UCSD-AML1 (cell line): Measurements from ENCODE around the gene POLE.

Experiments used
- DNase-seq: peaks from one replicate; lab custom pipeline; 2025; ENCODE audit not compliant: unreplicated experiment; lab: John Stamatoyannopoulos, UW

POLE gene

DNA sequence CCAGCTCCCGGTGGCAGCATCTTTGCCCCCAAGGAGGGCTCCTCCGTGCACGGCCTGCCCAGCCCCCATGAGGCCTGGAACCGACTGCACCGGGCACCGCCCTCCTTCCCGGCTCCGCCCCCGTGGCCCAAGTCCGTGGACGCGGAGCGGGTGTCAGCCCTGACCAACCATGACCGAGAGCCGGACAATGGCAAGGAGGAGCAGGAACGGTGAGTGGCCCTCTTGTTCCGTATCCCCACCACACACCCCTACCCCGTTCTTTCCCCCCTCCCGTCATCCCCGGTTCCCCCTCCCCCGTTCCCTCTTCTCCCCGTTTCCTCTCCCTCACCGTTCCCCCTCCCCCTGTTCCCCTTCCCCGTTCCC, 105.1 kb downstream of the POLE start:
- no peak for DNase-seq

DNA sequence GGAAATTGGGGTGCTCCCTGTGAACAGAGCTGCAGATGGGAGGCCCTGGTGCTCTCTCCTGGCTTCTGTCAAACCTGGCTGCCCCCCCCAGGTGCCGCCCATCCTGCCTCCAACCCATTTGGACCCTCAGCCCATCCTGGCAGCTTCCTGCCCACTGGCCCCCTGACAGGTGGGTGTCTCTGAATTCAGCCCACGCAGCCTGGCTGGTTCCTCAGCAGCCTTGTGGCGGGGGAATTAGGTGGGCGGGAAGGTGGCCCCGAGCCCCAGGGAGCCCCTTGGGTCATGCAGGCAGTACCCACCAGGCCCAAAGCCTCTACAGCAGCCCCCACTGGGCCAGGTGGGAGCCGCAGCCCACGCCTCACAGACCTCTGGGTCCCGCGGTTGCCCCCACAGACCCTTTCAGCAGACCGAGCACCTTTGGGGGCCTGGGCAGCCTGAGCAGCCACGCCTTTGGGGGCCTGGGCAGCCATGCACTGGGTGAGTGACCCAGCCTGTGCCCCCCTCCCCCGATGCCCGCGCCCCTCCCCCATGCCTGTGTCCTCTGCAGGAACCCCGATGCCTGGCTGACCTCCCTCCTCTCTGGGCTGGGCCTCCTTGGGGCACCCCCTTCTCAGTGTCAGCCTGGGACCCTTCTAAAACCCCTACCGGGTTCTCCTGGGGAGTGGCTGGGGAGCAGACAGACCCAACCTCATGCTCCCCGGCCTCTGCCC, 105.6 kb downstream of the POLE start:
- no peak for DNase-seq

DNA sequence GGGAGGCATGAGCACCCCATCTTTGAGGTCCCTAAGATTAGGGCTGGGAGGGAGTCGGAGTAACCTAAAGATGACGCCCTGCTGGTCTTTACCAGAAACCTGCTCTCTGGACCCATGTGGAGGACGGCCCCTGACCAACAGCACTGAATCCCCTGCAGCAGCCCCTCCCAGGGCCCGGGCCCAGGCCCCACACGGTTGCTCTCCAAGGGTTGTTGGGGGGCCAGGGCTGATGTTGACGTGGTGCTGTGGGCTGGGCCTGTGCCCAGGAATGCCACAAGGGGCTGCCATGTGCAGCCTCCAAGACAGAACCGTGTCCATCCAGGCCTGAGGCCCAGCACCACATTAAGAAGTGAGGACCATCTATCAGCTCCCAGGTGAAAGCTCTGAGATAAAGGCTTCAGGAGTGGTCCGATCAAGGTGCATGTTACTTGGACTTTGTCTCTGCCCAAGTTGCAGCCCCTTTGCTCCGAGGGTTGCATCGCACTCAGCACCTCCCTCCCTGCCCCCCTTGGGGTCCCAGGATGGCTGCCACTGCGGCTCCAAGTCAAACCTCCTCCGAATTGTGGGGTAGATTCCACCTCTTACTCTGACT, 106.3 kb downstream of the POLE start:
- no peak for DNase-seq

DNA sequence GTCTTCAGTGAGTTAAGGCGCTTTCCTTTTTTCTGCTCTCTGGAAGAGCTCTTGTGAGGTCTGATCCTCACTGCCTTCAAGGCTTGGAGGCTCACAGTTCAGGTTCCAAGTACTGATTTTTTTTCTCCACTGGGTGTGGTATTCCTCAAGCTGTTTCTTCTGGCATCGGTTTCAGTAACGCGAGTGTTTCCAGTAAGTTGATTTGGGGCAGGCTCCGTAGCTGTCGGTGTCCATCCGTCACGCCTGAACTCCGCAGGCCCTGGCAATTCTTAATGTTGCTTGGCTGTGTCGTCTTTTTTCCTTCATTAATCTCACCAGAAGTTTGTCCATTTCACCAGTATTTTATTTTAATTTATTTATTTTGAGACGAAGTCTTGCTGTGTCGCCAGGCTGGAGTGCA, 107.4 kb downstream of the POLE start:
- no peak for DNase-seq

DNA sequence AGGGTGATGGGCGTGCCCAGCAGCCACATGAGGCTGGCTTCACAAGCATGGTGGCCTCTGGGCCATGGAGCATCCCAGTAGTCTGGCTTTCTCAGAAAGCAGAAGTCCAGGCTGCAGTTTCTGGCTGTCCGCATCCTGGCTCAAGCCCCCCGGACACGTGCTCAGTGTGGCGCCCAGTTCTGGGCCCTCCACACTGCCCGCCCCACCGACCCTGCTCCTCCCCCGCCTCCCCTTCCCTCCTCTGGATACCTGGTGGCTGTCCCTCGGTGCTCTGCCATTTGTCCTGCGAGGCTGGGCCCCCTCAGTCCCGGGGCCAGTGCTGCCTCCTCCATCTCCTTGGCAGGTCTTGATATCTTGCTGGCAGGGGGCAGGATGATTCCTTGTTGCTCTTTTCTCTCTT, 108.3 kb downstream of the POLE start:
- no peak for DNase-seq

DNA sequence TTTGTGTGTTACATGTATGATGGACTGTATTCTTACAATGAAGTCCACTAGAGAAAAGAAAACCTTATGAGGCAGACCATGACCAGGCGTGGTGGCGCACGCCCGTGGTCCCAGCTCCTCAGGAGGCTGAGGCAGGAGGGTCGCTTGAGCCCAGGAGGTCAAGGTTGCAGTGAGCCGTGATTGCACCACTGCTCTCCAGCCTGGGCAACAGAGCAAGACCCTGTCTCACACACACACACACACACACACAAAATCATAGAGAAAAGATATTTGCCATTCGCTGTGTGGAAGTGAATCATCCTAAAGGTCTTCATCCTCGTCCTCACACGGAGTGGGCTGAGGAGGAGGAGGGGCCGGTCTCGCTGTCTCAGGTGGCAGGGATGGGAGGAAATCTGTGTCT, 109.0 kb downstream of the POLE start:
- DNase-seq: no peak

DNA sequence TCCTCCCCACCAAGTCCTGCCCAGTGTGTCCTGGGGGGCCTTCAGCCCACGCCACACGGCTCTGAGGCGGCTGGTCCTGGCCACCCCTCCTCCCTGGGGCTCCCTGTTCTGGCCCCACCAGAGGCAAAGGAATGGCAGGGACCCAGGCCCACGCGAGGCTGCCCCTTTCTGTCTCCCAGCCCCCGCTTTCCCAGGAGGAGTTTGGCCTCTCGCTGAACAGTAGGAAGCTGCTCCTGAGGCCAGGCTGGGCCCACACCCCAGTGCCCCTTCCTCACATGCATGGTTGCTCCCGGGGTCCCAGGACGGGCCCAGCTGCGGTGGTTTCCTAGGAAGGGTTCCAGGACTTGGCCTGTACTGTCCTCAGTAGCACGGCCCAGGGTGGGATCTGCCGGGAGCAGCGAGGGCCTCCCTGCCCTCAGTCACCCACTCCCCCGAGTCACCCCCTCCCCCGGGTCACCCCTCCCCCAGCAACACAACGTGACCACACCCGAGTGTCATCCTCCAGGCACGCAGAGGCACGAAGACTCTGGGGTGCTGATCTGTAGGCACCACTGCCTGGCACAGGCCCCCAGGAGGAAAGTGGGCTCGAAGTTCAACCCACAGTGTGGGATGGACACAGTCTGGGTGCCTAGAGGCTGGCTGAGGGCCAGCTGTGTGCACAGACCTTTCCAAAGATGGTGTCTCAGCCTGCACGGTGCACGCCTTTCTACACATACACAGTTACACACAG, 109.8 kb downstream of the POLE start:
- no peak for DNase-seq

DNA sequence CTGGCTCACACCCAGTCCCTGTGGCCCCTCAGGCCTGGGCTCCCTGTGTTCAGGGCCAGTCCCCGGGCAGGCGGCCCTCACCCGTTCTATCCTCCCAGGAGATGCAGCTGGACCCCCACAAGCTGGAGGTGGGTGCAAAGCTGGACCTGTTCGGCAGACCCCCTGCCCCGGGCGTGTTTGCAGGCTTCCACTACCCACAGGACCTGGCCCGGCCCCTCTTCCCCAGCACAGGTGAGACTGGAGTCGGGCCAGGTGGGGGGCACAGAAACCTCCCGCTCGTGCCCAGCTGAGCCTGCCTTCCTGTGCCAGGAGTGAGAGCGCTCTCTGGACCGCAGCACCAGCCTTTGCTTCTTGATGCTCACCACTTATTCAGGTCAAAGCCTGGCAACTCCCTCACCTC, 110.4 kb downstream of the POLE start:
- DNase-seq: no peak

DNA sequence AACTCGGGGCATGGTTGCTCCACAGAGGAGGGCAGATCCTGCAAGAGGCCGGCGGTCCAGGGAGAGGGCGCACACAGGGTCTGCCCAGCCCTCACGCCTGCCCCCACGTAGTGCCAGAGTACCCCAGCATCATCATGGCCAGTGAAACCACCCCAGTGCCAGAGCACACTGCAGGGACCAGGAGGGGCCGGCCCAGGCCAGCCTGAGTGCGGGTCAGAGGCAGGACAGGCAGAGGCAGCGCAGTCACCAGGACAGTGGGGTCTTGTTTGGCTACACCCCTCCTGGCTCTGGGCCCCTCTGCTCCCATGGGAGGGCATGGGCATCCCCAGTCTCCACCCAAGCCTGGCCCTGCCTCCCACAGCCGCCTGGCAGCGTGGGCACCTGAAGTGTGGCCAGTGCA, 111.5 kb downstream of the POLE start:
- no peak for DNase-seq

DNA sequence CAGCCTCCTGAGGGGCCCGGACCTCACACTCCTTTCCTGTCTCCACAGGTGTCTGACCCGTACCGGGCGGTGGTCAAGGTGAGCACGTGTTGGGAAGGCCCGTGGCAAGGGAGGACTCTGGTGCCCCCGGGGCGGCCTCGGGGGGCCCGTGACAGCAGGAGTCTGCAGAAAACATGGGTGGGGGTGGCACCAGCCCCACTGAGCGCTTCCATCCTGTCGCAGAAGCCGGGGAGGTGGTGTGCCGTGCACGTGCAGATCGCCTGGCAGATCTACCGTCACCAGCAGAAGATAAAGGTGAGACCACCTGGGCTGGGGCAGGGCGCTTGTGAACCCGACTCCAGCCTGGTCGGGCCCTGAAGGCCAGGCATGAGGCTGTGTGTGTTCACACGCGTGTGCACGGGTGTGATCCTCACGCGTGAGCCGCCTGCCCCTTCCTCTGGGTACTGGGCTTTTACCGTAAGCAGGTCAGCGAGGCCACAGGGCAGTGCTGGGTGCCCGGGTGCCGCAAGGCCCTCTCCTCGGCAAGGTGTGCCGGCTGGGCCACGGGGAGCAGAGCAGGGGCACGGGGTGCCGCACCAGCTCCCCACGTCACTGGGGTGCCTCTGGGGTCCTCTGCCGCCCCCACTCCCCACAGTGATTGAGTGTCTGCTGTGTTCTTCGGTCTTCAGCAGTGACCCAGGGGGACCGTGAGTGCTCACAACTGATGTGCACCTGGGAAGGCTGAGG, 112.7 kb downstream of the POLE start:
- no peak for DNase-seq
